ENCODE data around the gene PRKN.

The PRKN gene

DNA sequence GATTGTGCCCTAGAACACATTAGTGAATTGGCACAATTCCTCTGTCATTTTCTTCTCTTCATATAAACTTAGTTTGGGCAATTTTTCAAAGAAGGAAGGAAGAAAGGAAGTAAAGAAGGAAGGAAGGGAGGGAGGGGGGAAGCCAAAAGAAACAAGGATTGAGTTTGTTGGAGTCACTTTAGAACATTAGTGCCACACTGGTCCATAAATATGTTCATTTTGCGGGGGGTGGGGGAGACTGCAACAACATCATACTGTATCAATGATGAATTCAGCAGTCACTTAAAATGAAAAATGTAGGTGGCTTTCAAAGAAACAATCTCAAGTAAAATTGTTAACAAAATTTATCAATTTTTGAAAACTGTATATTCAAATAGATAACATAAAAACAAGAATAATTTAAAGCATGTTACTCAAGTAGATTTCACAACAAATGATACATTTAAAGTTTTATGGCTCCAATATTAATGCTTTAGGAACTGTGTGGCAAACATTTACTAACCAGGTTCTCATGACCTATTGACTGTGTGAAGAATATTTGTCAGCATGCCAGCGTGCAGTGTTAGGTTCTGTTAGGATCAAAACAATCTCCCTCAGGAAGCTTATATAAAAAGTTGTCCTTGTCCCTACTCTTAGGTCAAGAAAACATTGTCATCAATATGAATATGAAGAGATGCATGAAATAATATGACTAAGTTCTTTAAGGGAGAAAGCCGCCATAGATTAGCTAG is 1245.6 kb downstream of the PRKN start:
- no peak overlapping the region for H3K27ac ChIP-seq
- TF ChIP-seq, protein P1, sequence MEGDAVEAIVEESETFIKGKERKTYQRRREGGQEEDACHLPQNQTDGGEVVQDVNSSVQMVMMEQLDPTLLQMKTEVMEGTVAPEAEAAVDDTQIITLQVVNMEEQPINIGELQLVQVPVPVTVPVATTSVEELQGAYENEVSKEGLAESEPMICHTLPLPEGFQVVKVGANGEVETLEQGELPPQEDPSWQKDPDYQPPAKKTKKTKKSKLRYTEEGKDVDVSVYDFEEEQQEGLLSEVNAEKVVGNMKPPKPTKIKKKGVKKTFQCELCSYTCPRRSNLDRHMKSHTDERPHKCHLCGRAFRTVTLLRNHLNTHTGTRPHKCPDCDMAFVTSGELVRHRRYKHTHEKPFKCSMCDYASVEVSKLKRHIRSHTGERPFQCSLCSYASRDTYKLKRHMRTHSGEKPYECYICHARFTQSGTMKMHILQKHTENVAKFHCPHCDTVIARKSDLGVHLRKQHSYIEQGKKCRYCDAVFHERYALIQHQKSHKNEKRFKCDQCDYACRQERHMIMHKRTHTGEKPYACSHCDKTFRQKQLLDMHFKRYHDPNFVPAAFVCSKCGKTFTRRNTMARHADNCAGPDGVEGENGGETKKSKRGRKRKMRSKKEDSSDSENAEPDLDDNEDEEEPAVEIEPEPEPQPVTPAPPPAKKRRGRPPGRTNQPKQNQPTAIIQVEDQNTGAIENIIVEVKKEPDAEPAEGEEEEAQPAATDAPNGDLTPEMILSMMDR (IDR thresholded peaks at IDR 0.05), result no peak
- TF ChIP-seq ZFX (IDR thresholded peaks at IDR 0.05; ENCODE audit: borderline replicate concordance), result no peak

GRCh38 chr6:161480421-161481155 is 1247.0 kb downstream of the PRKN start:
- TF ChIP-seq, protein P1 (IDR thresholded peaks at IDR 0.05), result no peak
- TF ChIP-seq ZFX (IDR thresholded peaks at IDR 0.05; ENCODE audit: borderline replicate concordance), result no peak
- H3K27ac ChIP-seq, result no peak overlapping the region

GRCh38 chr6:161479376-161479775 is 1248.2 kb downstream of the PRKN start:
- no peak overlapping the region for H3K27ac ChIP-seq
- TF ChIP-seq, protein P1 (IDR thresholded peaks at IDR 0.05), result no peak
- TF ChIP-seq ZFX (IDR thresholded peaks at IDR 0.05; ENCODE audit: borderline replicate concordance), result no peak

DNA sequence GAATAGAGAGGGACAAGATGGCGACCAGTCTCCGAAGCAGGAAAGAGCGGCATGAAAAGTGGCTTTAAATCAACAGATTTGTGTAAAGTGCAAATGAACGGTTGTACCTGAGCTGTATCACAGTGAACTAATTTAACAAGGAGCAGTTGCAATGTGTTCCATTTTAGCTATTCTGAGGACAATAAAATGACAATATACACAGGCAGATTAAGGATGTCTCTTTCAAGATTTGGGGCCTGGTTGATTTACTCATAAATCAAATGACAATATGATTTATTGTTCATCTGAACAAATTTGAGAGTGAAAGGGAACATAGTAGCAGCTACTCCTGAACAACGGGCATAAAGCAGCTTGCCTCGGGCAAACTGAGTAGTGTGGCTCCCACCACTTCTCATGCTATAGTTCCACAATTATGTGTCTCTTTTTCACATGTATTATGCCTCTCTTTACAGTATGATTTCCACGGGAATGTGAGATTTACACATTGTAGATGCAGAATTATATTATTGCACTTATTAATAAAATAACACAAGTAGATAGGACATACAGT is 1249.6 kb downstream of the PRKN start:
- TF ChIP-seq, protein P1 (IDR thresholded peaks at IDR 0.05), result no peak
- no peak for TF ChIP-seq ZFX (IDR thresholded peaks at IDR 0.05; ENCODE audit: borderline replicate concordance)
- H3K27ac ChIP-seq, result no peak overlapping the region

GRCh38 chr6:161476711-161477110 is 1250.9 kb downstream of the PRKN start:
- no peak for TF ChIP-seq ZFX (IDR thresholded peaks at IDR 0.05; ENCODE audit: borderline replicate concordance)
- TF ChIP-seq, protein P1 (IDR thresholded peaks at IDR 0.05), result no peak
- H3K27ac ChIP-seq, result no peak overlapping the region

DNA sequence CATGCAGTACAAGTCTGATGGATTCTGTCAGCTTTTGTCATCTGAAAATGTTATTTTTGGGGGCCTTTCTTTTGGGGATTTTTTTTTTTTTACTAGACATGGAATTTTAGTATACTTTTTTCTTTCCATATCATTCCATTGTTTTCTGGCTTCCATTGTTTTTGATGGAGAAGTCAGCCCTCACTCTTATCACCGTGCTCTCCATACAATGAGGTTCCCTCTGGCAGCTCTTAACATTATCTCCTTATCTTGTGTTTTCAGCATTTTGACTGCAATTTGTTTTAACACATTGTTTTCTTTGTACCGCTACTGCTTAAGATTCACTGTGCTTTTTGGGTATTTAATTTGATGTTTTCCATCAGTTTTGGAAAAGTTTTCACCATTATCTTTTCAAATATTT is 1262.2 kb downstream of the PRKN start:
- no peak for TF ChIP-seq ZFX (IDR thresholded peaks at IDR 0.05; ENCODE audit: borderline replicate concordance)
- TF ChIP-seq, protein P1 (IDR thresholded peaks at IDR 0.05), result no peak
- no peak overlapping the region for H3K27ac ChIP-seq

DNA sequence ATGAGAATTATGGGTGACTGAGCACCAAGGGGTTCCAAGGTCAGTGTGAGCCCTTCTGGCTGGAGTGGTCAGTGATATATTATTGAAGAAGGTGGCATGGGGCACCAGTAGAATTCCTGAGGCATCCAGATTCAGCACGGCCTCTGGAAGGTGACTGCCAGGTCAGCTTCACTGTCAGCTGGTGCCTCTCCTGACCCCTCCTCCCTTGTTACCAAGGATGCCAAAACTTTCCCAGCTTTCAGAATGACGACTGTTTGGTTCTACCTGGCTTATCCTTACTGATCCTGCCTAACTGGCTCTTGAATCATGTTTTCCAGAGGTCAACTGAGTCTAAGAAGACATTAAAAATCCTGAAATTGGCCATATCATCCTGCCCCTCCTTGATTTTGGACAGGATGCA is 1264.5 kb downstream of the PRKN start:
- no peak overlapping the region for H3K27ac ChIP-seq
- no peak for TF ChIP-seq ZFX (IDR thresholded peaks at IDR 0.05; ENCODE audit: borderline replicate concordance)
- TF ChIP-seq, protein P1 (IDR thresholded peaks at IDR 0.05), result no peak

All from 22Rv1 (cell line).